WTC11 (cell line): ENCODE data around the gene CACNA1B.

ENCODE experiments used
- ATF1 ChIP-seq: sonication (generic); formaldehyde crosslinking; IDR thresholded peaks from 2 replicates; pipeline ENCODE4 v1.8.1; 2023; ENCODE audit warnings: mild to moderate bottlenecking, moderate library complexity, missing genetic modification reagents
- CREM ChIP-seq: sonication (generic); formaldehyde crosslinking; IDR thresholded peaks from 2 replicates; pipeline ENCODE4 v1.8.1; 2022; ENCODE audit warnings: mild to moderate bottlenecking, missing genetic modification reagents, moderate library complexity
- EMX1 ChIP-seq: fragments of 250-450 bp; sonication (Bioruptor Pico); IDR thresholded peaks from 2 replicates; pipeline ENCODE4 v1.8.0; 2021; ENCODE audit warnings: mild to moderate bottlenecking
- JUN ChIP-seq: sonication (generic); formaldehyde crosslinking; IDR thresholded peaks from 2 replicates; pipeline ENCODE4 v1.8.0; 2023; ENCODE audit warnings: mild to moderate bottlenecking, missing genetic modification reagents
- NR2C2 ChIP-seq: sonication (generic); formaldehyde crosslinking; IDR thresholded peaks from 2 replicates; pipeline ENCODE4 v1.8.0; 2022; ENCODE audit warnings: mild to moderate bottlenecking, missing genetic modification reagents
- NR3C1 ChIP-seq: sonication (generic); formaldehyde crosslinking; conservative IDR thresholded peaks from 2 replicates; pipeline ENCODE4 v1.8.1; 2023; ENCODE audit warnings: low read depth, mild to moderate bottlenecking, missing genetic modification reagents
- SP1 ChIP-seq: sonication (generic); formaldehyde crosslinking; conservative IDR thresholded peaks from 2 replicates; pipeline ENCODE4 v1.8.1; 2022; ENCODE audit warnings: missing genetic modification reagents
- ZNF138 ChIP-seq: sonication (generic); formaldehyde crosslinking; conservative IDR thresholded peaks from 2 replicates; pipeline ENCODE4 v1.8.1; 2022; ENCODE audit warnings: mild to moderate bottlenecking, moderate library complexity, missing genetic modification reagents
- TF ChIP-seq, protein P1 (sequence below): fragments of 200-600 bp; IDR thresholded peaks from 2 replicates; pipeline ENCODE4 v1.8.0; 2022; ENCODE audit warnings: antibody characterized with exemption
- TF ChIP-seq, protein P2 (sequence below): sonication (generic); formaldehyde crosslinking; IDR thresholded peaks from 2 replicates; pipeline ENCODE4 v1.8.1; 2022; ENCODE audit warnings: missing genetic modification reagents, borderline replicate concordance
- TF ChIP-seq, protein P3 (sequence below): sonication (generic); formaldehyde crosslinking; IDR thresholded peaks from 2 replicates; pipeline ENCODE4 v1.8.1; 2023; ENCODE audit warnings: mild to moderate bottlenecking, missing genetic modification reagents

DNA sequence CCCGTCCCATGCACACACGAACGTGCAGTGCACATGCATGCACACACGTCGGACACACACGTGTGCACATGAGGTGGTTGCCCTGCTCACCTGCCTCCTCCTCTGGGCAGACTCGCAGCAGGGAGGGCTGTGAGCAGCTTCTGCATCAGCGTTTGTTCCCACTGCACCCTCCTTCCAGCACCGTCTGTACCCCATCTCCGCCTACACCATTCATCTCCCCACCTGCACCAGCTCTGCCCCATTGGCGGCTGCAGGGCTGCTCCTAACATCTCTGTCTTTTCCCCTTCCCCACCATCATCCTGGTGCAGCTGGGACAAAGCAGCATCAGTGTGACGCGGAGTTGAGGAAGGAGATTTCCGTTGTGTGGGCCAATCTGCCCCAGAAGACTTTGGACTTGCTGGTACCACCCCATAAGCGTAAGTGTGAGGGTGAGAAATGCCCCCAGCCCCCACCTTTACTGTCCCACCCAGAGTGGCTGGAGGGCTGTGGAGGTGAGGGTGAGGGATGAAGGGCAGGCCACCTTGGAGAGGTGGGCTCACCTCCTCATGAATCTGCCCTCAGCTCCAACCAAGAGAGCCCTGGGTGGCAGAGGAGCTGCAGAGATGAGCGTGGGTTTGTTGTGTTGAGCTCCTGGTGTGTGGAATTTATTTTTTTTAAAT, 234.6 kb downstream of the CACNA1B start:
- TF ChIP-seq JUN (CRISPR knock-in tag) (no peak), SP1 (CRISPR knock-in tag) (no peak), CREM (CRISPR knock-in tag) (no peak), ATF1 (CRISPR knock-in tag) (no peak), NR3C1 (CRISPR knock-in tag) (no peak), NR2C2 (no peak), ZNF138 (CRISPR knock-in tag) (no peak), EMX1 (CRISPR knock-in tag) (no peak)
- TF ChIP-seq, protein P1, sequence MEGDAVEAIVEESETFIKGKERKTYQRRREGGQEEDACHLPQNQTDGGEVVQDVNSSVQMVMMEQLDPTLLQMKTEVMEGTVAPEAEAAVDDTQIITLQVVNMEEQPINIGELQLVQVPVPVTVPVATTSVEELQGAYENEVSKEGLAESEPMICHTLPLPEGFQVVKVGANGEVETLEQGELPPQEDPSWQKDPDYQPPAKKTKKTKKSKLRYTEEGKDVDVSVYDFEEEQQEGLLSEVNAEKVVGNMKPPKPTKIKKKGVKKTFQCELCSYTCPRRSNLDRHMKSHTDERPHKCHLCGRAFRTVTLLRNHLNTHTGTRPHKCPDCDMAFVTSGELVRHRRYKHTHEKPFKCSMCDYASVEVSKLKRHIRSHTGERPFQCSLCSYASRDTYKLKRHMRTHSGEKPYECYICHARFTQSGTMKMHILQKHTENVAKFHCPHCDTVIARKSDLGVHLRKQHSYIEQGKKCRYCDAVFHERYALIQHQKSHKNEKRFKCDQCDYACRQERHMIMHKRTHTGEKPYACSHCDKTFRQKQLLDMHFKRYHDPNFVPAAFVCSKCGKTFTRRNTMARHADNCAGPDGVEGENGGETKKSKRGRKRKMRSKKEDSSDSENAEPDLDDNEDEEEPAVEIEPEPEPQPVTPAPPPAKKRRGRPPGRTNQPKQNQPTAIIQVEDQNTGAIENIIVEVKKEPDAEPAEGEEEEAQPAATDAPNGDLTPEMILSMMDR = no peak
- TF ChIP-seq, protein P2, sequence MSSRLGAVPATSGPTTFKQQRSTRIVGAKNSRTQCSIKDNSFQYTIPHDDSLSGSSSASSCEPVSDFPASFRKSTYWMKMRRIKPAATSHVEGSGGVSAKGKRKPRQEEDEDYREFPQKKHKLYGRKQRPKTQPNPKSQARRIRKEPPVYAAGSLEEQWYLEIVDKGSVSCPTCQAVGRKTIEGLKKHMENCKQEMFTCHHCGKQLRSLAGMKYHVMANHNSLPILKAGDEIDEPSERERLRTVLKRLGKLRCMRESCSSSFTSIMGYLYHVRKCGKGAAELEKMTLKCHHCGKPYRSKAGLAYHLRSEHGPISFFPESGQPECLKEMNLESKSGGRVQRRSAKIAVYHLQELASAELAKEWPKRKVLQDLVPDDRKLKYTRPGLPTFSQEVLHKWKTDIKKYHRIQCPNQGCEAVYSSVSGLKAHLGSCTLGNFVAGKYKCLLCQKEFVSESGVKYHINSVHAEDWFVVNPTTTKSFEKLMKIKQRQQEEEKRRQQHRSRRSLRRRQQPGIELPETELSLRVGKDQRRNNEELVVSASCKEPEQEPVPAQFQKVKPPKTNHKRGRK (CRISPR knock-in tag) = no peak
- TF ChIP-seq, protein P3, sequence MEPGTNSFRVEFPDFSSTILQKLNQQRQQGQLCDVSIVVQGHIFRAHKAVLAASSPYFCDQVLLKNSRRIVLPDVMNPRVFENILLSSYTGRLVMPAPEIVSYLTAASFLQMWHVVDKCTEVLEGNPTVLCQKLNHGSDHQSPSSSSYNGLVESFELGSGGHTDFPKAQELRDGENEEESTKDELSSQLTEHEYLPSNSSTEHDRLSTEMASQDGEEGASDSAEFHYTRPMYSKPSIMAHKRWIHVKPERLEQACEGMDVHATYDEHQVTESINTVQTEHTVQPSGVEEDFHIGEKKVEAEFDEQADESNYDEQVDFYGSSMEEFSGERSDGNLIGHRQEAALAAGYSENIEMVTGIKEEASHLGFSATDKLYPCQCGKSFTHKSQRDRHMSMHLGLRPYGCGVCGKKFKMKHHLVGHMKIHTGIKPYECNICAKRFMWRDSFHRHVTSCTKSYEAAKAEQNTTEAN (CRISPR knock-in tag) = no peak
